ENCODE measurements around the gene PLEKHA7. TPM values are rescaled to one million over a fixed set of nuclear protein-coding genes. Genes with fewer than 3 reads are reported as not detected.

PLEKHA7 gene
- total RNA-seq, 1 experiment from 2014 or later, result 0.29 TPM

DNA sequence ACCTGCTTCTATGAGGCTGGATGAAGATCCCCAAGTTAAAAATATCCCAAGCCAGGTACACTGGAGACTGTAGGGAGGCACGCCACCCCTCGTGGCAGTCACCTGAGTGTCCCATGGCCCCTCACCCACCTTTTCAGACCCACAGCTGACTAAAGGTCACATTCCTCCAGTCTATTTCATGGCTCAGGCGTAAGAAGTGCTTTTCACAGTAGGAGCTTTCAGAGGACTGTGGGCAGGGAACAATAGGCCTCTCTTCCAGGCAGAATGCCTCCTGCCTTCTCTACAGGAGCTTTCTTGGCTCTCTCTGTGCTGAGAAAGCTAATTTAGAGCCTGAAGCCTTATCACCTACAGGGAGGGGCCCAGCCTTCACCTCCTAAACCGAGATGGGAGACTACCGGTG is 201.9 kb downstream of the PLEKHA7 start:
- no peak for DNase-seq (ENCODE audit: low read depth)

DNA sequence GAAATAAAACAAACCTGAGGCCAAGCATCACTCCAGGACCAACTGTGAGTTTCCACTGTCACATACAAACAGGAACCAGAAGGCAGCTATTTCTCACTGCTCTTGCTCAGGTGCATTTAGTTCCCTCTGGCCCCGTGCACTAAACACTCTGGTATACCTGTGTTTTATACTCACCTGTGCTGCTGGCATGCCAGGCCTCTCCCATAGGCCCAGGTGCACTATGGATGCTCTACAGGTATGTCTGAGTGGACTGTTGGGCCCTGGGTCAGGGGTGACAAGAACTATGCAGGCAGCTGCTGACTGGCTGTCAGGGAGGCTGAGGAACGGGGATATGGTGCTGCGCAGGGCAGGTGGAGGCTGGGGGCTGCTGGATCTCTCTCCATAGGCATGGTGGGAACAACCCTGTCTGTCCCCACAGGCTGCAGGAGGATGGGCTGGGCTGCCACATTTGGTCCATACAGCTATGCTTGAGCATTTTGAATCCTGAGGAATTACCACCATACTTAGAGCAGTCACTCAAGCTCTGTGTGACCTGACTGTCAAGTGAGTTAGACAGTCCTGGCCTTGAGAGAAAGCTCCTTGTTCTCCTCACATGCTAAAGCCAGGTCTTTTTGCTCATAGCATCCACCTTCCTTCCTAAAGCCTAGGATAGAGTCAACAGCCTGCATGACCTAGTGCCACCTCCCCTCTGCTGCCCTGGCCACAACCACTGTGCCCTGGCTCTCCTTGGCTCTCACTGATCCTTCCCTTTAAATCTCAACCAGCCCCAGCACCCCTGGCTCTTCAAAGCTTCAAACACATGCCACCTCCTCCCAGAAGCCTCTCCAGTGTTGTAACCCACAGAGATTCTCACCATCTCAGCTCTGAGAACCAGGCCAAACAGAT is 202.8 kb downstream of the PLEKHA7 start:
- DNase-seq (ENCODE audit: low read depth), result no peak

DNA sequence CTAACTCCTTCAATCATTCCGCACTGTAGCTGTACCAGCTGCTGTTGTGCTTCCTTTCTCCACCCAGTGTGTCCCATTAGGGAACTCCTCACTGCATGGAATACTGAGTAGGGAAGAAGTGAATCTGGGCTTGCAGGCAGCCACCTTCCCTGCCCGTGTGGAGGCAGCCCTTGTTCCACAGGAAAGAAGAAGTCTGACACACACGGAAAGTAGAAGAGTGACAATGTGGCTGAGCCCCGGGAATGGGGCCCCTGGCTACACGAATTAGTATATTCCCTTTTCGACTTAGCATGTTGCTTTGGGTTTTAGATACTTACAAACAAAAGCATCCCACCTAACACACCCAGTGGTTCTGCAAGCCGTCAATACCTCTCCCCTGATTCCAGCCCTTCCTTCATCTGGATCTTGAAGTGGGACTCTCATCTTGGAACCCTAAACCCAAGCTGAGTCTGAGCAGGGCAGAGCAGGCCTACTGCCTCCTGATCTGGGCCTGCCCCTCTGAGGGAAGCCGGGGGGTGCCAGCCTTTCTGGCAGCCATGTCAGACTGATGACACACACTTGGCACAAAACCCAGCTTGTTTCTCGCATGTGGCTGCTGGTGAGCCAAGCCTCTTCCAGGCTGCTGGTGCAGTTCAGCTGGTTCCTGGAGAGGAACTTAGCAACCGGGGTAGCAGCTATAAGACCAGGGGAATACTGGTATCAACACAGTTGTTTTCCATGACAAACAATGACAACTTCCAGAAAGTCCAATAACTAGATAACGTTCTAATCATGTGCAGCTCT is 204.1 kb downstream of the PLEKHA7 start:
- peak; percentile 38 for DNase-seq (ENCODE audit: low read depth)

DNA sequence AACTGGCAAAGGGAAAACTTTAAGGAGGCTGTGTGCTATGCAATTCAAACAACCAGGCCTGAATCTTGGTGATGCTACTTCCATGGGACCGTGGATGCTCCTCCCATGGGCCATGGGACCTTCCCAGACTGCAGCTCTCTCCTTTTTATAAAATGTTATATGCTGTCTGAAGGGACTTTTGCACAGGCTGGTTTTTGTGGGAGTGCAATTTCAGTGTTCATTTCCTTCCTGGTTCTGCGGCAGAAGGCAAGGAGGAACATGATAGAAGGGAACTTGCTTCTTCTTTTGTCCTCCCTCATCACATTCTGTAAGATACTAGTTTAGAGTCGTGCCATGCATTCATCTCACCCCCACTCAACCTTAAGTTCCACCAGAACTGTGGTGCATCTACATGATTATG is 206.9 kb downstream of the PLEKHA7 start:
- DNase-seq (ENCODE audit: low read depth), result no peak

DNA sequence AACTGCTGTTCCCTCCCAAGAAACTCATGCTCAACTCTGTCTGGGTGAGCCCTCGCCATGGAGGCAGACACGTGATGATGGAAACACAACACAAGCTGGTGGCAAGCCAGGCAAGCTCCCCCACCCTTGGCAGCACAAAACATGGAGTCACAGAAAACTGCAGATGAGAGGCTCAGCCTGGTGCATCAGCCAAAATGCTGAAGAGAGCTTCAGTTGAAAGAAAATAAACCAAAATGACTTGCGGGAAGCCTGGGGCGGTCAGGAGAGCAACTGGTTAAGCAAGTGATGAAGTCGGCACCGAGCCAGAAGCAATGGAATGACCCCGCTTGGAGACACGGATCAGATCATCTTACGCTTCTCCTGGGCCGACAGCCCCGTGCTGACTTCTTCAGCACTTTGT is 207.4 kb downstream of the PLEKHA7 start:
- peak; percentile 12 for DNase-seq (ENCODE audit: low read depth)

DNA sequence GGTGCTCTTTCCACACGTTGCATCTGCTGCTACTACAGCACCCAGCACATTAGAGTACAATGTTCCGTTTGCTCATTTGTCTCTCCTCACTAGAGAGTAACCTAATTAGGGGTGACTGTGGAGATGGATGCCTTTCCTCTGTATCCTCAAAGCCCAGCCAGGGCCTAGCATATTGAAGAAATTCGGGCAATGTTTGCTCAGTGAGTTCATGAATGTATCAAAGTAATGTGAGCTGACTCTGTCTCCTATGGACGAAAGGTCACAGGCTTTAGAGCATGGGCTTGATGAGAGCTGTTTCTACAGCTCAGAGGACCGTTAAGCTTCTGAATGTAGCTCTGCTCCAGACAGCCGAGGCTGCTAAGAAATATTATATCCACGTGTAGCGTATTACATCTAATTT is 208.3 kb downstream of the PLEKHA7 start:
- no peak for DNase-seq (ENCODE audit: low read depth)

DNA sequence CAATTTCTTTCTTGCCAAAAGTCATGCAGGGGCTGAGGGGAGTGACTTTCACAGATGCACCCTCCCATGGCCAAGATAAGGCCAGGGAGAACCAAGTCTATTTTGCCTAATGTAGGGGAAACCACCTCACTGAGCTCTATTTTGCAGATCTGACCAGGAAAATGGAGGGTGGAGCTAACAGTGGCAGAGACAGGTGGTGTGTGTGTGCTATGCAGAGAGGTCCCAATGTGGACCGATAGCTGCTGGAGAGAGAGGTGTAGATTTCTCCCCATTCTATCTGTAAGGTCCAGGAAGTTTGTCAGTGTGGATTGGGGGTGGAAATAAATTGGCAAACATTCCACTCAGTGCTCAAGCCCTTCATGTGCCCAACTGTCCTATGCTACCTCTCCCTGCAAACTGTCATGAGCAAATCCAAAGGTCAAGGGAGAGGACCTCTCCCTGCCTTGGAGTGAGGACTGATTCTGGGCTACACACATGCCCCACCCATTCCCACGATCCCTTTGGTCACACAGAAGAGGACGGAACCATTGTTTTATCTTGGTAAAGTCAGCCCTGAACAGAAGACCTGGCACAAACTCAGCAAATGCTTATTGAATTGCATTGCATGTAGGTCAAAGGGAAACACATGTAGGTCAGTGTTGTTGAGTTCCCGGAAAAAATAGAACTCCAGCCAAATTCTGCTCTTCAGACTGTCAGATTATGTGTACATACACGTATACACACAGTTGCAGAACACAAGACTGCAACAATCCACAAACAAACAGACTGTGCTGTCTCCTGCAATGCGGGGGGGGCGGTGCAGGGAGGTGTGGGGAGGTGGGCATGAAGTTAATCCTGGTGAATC is 209.9 kb downstream of the PLEKHA7 start:
- no peak for DNase-seq (ENCODE audit: low read depth)

DNA sequence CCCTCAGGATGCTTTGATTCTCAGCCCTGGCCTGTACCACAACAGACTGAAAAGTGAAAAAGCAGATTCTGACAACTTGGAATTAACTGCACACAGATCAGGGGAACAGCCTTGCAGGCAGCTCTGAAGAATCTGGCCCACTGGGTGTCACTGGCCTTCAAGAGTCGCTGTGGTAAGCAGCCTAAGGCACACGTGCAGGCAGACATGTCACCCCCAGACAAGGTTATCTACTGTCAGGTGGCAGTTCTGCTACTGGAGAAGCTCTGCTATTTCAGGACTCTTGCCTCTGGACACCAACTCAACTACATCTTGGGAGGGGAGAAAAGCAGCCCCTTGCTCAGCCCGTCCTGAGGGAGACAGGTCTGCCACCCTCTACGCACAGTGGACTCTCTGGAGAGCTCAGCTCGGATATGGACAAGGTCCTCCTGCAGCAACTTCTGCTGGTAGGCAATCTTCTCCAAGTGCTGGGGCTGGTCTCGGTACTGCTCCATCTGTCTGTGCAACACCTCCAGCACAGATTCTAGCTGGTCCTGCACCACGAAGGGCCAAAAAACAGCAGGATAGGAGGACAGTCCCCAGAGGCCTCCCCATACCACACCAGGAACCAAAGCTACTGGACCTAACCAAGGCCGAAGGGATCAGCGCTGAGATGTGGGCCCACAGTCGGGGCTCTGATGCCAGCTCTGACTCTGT is 212.8 kb downstream of the PLEKHA7 start:
- no peak for DNase-seq (ENCODE audit: low read depth)

DNA sequence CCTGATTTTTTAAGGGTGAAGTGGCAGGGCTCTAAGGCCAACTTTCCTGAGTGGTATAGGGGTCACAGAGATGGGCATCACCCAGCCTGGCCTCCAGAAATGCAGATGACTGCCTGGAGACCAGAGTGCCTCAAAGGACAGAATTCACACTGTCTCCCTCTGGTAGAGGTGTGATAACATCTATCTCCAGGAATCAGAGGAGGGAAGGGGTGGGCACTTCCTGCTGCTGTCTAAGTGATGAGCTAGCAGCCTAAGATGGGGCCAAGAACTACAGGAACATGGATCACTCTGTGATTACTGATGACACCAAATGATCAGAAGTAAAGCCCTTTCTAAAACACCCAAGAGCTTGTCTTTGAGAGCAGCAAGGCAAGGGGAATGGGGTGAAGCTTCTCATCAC is 213.8 kb downstream of the PLEKHA7 start:
- no peak for DNase-seq (ENCODE audit: low read depth)

DNA sequence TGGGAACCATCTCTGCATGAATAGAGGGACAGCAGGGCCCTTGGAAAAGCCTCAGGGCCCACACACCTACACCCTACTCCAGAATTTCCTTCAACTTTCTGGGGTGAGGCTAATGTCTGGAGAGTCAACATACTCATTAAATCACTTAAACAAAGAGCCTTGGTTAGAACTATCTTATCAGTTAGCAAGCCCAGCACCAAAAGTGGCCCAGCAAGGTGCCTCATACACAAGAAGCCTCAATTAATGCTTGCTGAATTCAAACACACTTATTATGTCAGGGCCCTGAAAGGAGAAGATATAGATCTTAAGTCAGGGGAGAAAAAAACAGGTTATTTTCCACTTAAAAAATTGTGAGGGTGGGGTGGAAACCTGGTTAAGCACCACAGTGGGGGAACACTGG is 214.3 kb downstream of the PLEKHA7 start:
- DNase-seq (ENCODE audit: low read depth), result no peak

DNA sequence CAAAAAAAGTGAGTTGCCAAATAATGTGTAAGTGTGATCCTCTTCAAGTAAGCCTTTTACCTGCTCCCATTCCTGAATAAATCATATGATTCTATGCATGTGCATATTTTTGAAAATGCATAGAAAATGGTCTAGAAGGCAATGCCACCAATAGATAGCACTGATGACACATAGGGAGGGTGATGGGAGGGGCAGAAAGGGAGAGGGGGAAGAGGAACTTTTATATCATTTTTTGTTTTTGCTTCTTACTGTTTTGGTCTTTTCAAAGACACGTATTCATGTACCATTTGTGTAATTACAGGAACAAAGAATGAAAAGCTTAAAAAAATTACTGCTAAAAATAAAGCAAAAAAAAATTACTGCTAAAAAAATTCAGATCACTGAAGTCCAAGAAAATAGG is 215.0 kb downstream of the PLEKHA7 start:
- DNase-seq (ENCODE audit: low read depth), result no peak

DNA sequence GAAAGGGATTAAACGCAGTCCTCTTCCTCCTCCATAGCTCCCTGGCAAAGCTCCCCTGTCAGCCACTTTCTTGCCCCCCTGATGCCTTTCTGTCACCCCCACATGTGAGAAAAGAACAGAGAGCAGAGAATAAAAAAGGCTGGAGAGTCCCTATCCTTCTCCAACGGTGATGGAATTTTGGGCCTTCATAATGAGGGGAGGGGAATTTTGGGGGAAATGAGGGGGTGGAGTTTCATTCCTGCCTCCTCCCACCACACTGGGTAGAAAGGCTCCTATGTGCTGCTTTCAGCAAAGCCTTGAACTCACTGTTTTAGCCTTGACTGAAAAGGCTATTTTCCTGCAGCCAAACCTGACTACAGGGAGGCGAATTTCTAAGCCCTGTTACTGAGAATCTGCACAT is 216.4 kb downstream of the PLEKHA7 start:
- no peak for DNase-seq (ENCODE audit: low read depth)

DNA sequence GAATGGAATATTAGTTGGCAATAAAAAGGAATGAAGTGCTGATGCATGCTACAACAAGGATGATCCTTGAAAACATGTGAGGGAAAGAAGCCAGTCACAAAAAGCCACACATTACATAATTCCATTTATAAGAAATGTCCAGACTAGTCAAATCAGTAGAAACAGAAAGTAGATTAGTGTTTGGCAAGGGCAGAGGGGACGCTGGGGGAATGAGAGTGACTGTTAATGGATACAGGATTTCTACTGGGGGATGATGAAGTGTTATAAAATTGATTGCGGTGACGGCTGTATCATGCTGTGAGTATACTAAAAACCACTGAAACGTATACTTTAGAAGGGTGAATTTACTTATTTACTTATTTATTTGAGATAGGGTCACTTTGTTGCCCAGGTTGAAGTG is 217.9 kb downstream of the PLEKHA7 start:
- DNase-seq (ENCODE audit: low read depth), result no peak

DNA sequence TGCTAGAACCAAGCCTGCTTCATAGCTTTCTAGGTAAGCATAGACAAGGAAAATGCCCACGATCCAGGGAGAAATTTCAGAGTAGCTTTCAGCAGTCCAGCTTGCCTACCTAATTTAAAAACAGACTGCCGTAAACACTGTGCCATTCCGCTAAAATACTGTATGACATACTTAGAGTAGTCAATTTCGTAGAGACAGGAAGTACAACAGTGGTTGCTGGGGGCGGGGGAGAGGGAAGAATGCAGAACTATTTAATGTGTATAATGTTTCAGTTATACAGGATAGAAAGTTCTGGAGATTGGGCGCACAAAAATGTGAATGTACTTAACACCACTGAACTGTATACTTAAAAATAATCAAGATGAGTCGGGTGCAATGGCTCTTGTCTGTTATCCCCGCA is 219.1 kb downstream of the PLEKHA7 start:
- no peak for DNase-seq (ENCODE audit: low read depth)

DNA sequence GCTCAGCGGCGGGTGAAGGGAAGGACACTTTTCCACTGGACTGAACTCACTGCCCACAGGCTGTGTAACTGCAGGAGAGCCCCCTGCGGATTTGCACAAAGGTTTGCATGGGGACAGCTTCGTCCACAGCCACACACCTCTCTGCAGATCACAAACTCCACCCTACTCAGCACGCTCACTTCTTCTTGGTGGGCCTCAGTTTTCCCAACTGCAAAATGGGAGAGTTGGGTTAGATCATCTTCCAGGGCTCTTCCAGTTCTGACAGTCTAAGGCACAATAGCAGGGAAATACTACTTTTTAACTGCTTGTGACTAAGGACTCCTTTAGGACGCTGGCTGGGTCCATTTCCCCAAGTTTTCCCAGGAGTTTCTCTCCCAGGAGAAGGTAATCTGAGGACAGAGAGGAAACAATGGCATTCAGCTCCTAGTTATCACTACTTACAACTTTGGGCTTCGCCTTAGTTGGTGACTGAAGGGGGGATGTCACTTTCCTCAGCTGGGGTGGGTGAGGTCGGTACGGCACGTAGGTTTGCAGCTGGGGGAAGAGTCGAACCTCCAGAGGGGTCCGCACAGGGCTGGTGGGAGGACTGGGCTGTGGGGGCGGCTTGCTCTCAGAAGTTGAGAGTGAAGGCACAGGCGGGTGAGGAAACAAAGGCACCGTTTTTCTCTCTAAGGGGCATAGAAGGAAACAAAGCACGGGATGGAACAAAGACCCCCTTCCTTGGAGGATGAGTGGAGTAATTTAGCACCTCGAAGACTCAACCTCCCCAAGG is 220.0 kb downstream of the PLEKHA7 start:
- no peak for DNase-seq (ENCODE audit: low read depth)

DNA sequence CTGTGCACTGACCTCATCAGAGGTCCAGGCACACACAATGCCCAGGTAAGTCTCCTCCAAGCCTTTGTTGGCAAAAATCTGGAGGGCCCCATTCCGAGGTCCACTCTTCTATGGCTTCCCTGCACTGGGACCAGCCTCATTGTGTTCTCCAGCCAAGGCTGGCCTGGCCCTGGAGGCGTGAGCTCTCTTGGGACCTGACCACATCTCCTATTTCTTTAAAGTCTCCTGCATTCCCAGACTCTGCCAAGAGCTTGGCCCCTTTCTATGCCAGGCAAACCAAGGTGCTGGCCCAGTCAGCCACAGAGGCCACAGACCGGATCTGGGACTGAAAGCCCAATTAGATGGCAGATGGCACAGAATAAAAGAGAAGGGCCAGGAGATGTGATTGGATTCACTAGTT is 220.7 kb downstream of the PLEKHA7 start:
- DNase-seq (ENCODE audit: low read depth), result peak; percentile 14

DNA sequence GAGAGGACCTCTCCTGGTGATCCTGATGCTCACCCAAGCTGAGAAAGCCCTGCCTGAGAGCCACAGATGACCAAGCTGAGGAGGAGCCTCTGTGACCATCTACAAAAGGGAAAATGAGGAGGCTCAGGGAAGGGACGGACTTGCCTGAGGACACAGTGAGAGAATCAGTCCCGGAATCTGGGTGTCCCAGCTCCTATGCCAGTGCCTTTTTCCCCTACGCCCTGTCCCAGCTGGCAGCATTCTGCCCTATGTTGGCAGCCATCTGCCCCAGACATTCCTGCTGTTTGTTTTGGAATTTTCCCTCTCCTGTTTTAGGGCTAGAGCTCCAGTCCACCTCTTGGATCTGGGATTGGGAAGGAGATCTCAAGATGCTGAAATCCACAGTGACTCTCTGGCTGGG is 221.2 kb downstream of the PLEKHA7 start:
- no peak for DNase-seq (ENCODE audit: low read depth)

DNA sequence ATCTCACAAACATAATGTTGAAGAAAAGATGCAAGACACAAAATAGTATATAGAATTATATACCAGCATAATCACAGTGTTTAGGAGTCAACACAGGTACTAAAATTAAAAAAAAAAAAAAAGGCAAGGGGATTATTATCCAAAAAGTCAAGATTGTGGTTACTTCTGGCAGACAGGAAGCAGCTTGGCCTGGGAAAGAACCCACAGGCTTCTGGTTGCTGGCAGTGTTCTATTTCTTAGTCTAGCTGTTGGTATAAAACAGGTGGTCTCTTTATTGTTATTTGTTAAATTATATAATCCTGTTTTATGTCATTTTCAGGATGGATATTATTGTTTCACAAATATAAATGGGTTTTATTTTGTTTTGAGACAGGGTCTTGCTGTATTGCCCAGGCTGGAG is 221.8 kb downstream of the PLEKHA7 start:
- peak; percentile 69 for DNase-seq (ENCODE audit: low read depth)

DNA sequence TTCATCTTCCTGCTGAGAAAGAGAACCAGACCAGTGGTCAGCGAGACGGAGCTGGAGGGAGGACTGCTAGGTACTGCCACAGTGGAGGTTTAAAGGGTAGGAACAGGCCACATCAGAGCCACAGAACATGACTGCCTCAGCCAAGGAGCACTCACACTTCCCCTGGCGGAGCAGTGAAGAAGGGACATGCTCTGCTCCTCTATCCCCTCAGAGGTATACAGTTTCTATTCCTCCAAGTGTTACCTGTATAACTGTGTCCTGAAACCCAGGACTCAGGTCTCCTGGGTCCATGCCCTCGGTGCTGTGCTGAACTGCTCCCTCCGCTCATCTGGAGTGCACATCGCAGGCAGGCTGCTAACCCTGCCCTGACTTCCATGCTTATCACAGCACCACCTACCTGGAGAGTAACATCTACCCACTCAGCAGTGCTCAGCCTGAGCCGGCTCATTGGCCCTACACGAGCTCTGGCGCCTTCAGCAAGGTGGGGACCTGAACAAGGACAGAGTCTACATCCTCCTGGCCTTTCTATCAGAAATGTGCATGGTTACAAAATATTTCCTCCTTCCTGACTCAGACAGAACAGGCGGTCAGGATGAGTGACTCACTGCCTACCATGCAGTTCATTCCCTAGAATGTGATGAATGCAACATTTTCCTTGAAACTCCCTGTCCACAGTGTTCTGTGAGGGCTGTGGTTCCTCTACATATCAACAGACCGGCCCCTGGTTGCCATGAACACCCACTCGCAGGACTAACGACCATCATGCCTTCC is 222.8 kb downstream of the PLEKHA7 start:
- peak; percentile 96 for DNase-seq (ENCODE audit: low read depth)

Data from LHCN-M2 (cell line).